IPS-NIHi7 (cell line): ENCODE results near the gene CD320.
"Not testable (repeated sequence)": the region's sequence is repeated elsewhere in the genome, so short reads cannot be mapped to it uniquely, and the experiment has no call there.

Experiments
- DNase-seq: peaks from one replicate; pipeline ENCODE4 v3.0.0; 2012; ENCODE audit warnings: mixed read lengths; ENCODE audit errors: extremely low spot score

The CD320 gene

GRCh38 chr19:8307965-8308866 lies at the start of gene CD320:
CD320 (minus strand) TSS chr19:8308358; CDS start chr19:8308290, 68 bp downstream.
- peak; percentile 88 for DNase-seq

- DNase-seq = no peak
Observed at GRCh38 chr19:8357007-8357521, 48.9 kb upstream of the CD320 start.

- no peak for DNase-seq
Observed at GRCh38 chr19:8355631-8356402, 47.7 kb upstream of the CD320 start.

- DNase-seq = not testable (repeated sequence)
Observed at GRCh38 chr19:8352845-8353244, 44.7 kb upstream of the CD320 start.

DNA sequence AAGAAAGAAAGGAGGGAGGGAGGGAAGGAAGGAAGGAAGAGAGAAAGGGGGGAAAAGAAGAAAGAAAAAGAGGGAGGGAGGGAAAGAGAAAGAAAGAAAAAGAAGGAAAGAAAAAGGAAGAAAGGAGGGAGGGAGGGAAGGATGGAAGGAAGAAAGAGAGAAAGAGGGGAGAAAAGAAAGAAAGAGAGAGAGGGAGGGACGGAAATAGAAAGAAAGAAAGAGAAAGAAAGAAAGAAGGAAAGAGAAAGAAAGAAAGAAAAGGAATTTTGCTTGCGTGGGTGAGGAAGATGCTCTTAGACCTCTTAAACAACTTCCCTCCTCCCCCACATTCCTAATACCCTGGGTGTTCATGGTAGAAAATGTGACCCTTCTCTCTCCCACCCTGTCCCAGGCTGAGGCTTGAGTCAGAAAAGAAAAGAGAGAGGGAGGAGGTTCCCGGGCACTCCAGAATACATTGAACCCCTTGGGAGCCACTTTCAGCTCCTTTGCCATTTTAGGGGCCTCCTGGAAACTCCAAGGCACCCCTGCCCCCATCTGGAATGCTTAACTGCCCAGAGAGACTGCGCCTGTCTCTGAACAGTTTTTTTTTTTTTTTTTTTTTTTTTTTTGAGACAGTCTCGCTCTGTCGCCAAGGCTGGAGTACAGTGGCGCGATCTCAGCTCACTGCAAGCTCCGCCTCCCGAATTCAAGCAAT lies 44.1 kb upstream of the CD320 start:
- no peak for DNase-seq

DNA sequence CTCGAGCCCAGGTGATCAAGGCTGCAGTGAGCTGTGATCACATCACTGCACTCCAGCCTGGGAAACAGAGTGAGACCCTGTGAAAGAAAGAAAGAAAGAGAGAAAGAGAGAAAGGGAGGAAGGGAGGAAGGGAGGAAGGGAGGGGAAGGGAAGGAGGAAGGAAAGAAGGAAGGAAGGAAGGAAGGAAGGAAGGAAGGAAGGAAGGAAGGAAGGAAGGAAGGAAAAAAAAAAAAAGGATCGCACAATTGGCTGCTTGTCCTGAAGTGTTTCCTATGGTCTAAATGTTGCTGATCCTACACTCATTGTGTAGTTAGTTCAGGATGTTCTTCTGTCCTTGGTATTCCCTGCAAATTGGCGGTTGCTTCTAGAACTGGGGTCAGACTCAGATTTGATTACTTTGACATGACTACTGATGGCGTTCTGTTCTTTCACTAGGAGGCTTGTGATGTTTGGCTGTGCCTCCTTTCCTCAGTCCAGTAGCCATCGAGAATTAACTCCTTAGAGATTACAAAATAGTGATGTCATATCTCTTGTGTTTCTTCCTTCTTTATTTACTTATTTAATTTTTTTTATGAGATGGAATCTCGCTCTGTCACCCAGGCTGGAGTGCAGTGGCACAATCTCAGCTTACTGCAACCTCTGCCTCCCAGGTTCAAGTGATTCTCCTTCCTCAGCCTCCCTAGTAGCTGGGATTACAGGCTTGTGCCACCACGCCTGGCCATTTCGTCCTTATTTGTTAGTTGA lies 41.6 kb upstream of the CD320 start:
- not testable (repeated sequence) for DNase-seq

GRCh38 chr19:8343483-8343844 lies 35.3 kb upstream of the CD320 start:
- DNase-seq = no peak

GRCh38 chr19:8342684-8343482 lies 34.7 kb upstream of the CD320 start, which contains the start of gene KANK3:
KANK3 (minus strand) TSS chr19:8343262; CDS start chr19:8337828, 5,434 bp downstream.
- peak; percentile 98 for DNase-seq

GRCh38 chr19:8342316-8342683 lies 34.1 kb upstream of the CD320 start:
- no peak for DNase-seq

DNA sequence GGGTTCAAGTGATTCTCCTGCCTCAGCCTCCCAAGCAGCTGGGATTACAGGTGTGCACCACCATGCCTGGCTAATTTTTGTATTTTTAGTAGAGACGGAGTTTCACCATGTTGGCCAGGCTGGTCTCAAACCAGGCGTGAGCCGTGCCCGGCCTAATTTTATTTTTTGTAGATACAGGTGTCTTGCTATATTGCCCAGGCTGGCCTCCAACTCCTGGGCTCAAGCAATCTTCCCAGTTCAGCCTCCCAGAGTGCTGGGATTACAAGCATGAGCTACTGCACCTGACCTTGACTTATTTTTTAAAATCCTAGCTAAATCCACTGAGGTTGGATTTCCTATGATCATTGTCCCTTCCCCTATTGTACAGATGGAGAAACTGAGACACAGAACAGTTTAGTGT lies 33.3 kb upstream of the CD320 start:
- not testable (repeated sequence) for DNase-seq

DNA sequence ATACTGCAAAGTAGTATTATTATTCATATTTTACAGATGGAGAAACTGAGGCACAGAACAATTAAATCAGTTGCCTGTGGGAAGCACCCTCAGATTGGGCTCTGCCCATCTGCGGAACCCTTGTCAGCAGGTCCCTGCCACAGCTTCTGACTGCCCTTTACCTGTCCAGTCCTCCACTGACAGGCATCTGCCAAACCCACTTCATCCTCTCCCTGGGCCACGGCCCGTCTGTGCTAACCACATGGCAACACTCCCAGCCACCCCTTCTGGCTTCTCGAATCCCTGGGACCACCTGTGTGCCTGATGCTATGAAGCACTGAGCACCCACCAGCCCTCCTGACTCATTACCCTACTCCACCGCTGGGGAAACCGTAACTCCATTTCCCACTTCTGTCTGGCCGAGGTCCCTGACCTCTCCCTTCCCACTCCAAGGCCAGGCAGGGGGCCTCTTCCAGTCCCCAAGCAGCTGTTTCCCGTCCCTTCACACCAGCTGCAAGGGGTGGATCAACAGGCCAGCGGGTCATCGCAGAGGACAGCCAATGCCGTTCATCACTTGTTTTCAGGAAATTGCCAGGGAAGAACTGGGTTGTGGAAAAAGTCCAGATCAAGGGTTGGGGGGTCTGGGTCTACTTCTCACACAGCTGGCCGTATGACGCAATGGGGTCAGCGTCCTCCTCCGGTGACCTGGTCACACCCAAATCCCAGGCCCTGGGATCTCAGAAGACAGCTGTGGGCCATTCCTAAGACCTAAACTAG lies 32.4 kb upstream of the CD320 start:
- DNase-seq = no peak

GRCh38 chr19:8338835-8339234 lies 30.7 kb upstream of the CD320 start:
- DNase-seq = no peak

DNA sequence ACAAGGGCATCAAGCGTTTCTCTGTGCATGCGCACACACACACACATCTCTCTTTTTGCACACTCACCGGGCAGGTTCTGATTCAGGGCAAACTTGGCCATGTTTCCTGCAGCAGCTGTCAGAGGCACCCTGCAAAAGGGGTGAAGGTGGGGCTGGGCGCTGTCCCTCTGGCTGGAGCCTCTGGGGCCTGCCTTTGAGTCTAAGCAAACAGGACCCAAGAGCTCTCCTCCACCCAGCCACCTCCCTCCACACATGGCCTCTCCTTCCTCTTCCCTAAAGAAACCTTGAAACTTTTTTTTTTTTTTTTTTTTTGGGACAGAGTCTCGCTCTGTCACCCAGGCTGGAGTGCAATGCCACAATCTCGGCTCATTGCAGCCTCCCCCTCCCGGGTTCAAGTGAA lies 29.6 kb upstream of the CD320 start:
- DNase-seq = no peak

GRCh38 chr19:8336660-8337059 lies 28.5 kb upstream of the CD320 start:
- DNase-seq = no peak

DNA sequence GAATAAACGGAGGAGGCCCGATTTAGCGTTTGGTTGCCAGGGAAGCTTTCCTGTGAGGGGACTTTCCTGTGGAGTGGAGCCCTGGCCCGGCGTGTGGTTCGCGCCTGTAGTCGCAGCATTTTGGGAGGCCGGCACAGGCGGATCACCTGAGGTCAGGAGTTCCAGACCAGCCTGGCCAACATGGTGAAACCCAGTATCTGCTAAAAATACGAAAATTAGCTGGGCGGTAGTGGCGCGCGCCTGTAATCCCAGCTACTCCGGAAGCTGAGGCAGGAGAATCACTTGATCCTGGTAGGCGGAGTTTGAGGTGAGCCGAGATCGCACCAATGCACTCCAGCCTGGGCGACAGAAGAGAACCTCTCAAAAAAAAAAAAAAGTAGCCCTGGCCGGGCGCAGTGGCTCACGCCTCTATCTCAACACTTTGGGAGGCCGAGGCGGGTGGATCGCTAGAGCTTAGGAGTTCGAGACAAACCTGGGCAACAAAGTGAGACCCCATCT lies 28.0 kb upstream of the CD320 start:
- no peak for DNase-seq

DNA sequence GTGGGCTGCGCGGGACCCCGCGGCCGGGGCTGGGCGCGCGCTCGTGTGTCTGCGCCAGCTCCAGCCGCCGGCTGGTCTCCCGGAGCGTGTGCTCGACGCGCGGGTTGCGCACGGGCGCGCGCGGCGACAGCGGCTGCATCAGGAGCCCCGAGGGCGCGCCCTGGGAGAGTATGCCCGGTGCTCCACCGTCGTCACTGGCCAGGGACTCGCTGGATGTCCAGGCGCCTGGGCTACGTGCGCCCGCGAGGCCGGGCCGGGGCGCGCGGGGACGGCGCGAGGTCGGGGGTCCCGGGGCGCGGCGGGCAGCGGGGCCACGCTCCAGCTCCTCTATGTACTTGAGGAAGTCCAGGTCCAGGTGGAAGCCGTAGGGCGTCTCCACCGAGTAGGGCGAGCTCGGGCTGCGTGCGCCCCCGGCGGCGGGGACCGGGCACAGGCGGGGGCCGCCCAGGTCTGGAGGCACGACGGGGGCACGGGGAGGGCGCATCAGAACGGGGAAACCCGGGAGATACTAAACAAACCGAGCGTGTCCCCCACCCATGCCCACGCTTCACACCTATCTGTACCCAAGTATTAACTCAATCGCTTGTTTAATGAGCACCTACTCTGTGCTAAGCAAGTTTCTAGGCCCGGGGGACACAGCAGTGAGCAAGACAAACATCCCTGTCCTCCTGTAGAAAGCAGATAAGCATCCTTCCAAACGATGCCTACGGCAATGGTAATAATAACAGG lies 27.3 kb upstream of the CD320 start:
- DNase-seq = no peak

DNA sequence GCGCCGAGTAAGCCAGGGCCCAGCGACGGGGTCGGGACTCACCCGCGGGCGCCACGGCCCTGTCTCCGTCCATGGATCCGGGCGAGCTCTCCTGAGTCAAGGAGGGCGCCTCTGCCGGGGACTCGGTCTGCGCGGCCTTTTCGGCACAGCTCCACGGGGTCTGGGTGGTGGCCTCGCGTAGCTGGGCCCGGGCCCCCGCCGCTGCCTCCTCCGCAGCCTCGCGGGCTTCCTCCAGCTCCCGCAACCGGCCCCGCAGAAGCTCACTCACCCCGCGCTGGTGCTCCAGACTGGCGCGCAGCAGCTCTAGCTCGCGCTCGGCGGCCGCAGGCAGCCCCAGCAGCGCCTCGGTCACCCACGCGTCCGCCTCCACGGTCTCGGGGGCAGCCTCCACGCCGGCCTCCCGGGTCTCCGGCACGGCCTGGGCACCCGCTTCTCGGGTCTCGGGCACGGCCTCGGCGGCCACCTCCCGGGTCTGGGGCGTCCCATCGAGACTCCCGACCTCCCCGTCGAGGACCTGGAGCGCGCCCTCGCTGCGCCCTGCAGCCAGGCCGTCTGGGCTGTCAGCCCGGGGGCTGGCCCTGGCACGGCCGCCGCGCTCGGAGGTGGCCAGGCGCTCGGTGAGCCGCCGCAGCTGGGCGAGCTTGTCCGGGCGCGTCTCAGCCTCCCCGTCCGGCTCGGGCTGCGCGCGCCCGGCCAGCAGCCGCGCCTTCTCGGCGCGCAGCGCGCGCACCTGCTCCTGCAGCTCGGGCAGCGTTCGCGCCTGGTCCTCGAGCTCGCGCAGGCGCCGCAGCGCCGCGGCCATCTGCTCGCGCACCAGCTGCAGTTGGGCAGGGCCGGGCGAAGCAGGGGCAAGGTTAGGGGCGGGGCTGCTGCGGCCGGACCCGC lies 26.5 kb upstream of the CD320 start:
- DNase-seq = peak; percentile 83
